Ishikawa (cell line): Measurements from ENCODE around the gene GRK5.

Source experiments
- CEBPB ChIP-seq: IDR thresholded peaks from 2 replicates; pipeline ENCODE4 v1.6.1; 2012
- CREB1 ChIP-seq: IDR thresholded peaks from 2 replicates; pipeline ENCODE4 v1.6.1; 2012; ENCODE audit warnings: low read depth
- EGR1 ChIP-seq: IDR thresholded peaks from 2 replicates; pipeline ENCODE4 v1.6.1; 2012
- EP300 ChIP-seq: IDR thresholded peaks from 2 replicates; pipeline ENCODE4 v1.6.1; 2012; ENCODE audit warnings: borderline replicate concordance
- FOXM1 ChIP-seq: IDR thresholded peaks from 2 replicates; pipeline ENCODE4 v1.6.1; 2012; ENCODE audit warnings: low read depth, borderline replicate concordance
- NFIC ChIP-seq: IDR thresholded peaks from 2 replicates; pipeline ENCODE4 v1.6.1; 2012
- RAD21 ChIP-seq: IDR thresholded peaks from 2 replicates; pipeline ENCODE4 v1.6.1; 2012; ENCODE audit warnings: low read depth
- TAF1 ChIP-seq: IDR thresholded peaks from 2 replicates; pipeline ENCODE4 v1.6.1; 2012; ENCODE audit warnings: low read depth, mild to moderate bottlenecking
- TCF12 ChIP-seq: IDR thresholded peaks from 2 replicates; pipeline ENCODE4 v1.6.1; 2012; ENCODE audit warnings: low read depth
- TEAD4 ChIP-seq: IDR thresholded peaks from 2 replicates; pipeline ENCODE4 v1.6.1; 2012
- YY1 ChIP-seq: IDR thresholded peaks from 2 replicates; pipeline ENCODE4 v1.6.1; 2012; ENCODE audit warnings: low read depth
- ZBTB7A ChIP-seq: IDR thresholded peaks from 2 replicates; pipeline ENCODE4 v1.6.1; 2012; ENCODE audit warnings: low read depth
- TF ChIP-seq, protein P1 (sequence below): IDR thresholded peaks from 2 replicates; pipeline ENCODE4 v1.6.1; 2012; ENCODE audit warnings: low read depth, mild to moderate bottlenecking
- TF ChIP-seq, protein P2 (sequence below): IDR thresholded peaks from 2 replicates; pipeline ENCODE4 v1.6.1; 2012
- TF ChIP-seq, protein P3 (sequence below): IDR thresholded peaks from 2 replicates; pipeline ENCODE4 v1.6.1; 2012

GRK5 gene

DNA sequence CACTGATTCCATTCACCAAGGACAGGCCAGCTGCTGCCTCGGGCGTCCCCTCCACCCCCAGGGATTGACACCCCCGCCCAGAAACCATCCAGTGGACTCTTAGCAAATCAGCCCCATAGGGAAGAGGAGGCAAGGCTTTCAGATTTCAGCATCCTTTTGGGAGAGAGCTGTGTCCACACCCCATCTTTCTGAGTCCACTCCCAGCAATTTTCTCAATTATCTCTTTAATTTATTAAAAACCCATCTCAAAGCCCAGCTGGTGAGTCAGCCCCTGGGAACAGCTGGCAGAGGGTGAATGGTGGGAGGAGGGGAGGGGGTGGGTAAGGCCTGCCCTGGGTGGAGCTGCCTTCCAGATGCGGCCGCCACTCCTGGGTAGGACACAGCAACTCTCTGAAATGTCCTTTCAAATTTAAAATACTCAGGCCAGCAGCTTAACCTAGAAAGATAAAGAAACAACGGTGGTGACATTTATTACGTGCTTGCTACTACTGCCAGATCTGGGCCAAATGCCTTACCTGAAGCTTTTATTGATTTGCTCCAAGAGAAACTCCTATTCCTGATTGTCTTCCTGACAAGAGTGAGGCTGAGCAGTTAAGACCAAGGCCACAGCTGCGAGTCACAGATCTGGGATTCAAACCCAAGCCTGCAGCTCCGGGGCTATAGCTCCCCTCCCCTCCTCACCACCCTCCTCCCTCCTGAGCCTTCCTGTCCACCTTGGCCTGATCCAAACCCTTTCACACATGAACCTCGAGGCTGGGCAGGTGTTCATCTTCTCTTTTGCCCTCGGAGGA, 214.7 kb downstream of the GRK5 start:
- TF ChIP-seq FOXM1 (no peak), YY1 (no peak), ZBTB7A (no peak), EP300 (no peak), CEBPB (no peak), NFIC (no peak), TAF1 (no peak)
- TF ChIP-seq, protein P1, sequence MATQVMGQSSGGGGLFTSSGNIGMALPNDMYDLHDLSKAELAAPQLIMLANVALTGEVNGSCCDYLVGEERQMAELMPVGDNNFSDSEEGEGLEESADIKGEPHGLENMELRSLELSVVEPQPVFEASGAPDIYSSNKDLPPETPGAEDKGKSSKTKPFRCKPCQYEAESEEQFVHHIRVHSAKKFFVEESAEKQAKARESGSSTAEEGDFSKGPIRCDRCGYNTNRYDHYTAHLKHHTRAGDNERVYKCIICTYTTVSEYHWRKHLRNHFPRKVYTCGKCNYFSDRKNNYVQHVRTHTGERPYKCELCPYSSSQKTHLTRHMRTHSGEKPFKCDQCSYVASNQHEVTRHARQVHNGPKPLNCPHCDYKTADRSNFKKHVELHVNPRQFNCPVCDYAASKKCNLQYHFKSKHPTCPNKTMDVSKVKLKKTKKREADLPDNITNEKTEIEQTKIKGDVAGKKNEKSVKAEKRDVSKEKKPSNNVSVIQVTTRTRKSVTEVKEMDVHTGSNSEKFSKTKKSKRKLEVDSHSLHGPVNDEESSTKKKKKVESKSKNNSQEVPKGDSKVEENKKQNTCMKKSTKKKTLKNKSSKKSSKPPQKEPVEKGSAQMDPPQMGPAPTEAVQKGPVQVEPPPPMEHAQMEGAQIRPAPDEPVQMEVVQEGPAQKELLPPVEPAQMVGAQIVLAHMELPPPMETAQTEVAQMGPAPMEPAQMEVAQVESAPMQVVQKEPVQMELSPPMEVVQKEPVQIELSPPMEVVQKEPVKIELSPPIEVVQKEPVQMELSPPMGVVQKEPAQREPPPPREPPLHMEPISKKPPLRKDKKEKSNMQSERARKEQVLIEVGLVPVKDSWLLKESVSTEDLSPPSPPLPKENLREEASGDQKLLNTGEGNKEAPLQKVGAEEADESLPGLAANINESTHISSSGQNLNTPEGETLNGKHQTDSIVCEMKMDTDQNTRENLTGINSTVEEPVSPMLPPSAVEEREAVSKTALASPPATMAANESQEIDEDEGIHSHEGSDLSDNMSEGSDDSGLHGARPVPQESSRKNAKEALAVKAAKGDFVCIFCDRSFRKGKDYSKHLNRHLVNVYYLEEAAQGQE: no peak
- TF ChIP-seq, protein P2, sequence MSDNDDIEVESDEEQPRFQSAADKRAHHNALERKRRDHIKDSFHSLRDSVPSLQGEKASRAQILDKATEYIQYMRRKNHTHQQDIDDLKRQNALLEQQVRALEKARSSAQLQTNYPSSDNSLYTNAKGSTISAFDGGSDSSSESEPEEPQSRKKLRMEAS: no peak
- TF ChIP-seq, protein P3, sequence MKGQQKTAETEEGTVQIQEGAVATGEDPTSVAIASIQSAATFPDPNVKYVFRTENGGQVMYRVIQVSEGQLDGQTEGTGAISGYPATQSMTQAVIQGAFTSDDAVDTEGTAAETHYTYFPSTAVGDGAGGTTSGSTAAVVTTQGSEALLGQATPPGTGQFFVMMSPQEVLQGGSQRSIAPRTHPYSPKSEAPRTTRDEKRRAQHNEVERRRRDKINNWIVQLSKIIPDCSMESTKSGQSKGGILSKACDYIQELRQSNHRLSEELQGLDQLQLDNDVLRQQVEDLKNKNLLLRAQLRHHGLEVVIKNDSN: no peak

DNA sequence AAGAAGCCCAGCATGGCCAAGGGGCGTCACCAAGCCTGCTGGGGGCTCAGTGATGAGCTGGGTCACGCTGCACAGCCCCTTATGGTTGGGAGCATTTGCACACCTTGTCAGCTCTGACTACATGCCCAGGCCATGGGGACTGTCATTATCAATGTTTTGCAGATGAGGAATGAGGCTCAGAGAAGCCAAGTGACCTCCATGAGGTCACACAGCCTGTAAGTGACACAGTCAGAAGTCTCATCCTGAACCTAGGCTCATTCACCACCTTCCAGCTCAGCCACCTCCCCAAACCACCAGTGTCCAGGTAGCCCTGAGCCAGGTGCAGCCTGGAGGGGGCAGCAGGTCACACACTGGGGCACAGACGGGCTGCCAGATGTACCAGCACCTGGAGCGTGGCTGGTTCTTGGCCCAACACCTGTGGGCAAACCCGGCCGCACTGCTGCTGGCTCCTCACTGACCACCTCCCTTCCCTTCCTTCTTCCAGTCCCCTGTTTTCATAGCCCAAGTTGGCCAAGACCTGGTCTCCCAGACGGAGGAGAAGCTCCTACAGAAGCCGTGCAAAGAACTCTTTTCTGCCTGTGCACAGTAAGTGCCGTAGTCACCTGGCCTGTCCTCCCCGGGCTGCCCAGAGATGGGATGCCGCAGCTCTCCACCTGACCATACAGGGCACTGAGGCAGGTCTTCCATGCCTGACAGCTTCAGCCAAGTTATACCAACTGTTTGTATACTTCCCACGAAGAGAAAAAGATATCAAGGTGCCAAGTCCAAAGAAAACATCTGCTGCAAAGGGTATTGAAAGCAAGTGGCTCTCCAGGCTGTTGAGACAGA, 215.5 kb downstream of the GRK5 start:
- no peak for TF ChIP-seq YY1
- TF ChIP-seq CEBPB: no peak
- TF ChIP-seq, protein P2: no peak
- TF ChIP-seq, protein P3: no peak
- no peak for TF ChIP-seq EP300
- no peak for TF ChIP-seq ZBTB7A
- TF ChIP-seq RAD21: no peak
- no peak for TF ChIP-seq FOXM1
- TF ChIP-seq EGR1: no peak
- no peak for TF ChIP-seq NFIC
- no peak for TF ChIP-seq CREB1
- TF ChIP-seq, protein P1: no peak
- TF ChIP-seq TCF12: no peak
- no peak for TF ChIP-seq TEAD4
- no peak for TF ChIP-seq TAF1

DNA sequence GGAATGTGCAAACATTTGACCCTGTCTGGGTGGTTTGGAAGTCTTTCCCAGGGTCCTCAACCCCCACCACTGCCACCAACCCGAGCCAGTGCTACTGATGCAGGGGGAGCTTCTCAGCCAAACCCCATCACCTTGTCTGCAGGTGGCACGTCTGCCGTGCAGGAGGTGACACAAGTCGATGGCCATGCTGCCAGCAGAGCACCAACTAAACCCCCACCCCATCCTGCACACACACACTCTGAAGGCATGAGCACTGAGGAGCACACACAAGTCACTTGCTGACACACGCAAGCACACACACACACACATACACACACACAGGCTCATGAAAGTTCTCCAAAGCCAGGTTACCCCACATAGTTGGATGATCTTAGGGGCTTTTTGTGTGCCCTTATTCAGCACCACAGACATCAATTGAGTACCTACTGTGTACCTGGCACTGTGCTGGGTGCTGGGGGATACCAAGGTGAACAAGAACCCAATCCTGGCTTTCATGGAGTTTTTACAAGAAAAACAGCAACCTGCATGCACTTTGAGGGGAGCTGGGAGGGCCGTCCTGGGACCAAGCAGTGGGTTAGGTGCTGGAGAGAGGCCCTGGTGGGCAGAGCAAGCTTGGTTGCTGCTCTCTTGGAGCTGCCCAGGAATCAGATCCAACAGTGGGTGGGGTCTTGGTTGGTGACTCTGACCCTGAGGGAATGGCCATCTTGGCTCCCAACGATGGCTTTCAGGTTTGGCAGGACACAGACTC, 216.3 kb downstream of the GRK5 start:
- TF ChIP-seq EGR1 (no peak), ZBTB7A (no peak), YY1 (no peak), EP300 (no peak)
- TF ChIP-seq, protein P3: no peak
- TF ChIP-seq, protein P2: no peak

DNA sequence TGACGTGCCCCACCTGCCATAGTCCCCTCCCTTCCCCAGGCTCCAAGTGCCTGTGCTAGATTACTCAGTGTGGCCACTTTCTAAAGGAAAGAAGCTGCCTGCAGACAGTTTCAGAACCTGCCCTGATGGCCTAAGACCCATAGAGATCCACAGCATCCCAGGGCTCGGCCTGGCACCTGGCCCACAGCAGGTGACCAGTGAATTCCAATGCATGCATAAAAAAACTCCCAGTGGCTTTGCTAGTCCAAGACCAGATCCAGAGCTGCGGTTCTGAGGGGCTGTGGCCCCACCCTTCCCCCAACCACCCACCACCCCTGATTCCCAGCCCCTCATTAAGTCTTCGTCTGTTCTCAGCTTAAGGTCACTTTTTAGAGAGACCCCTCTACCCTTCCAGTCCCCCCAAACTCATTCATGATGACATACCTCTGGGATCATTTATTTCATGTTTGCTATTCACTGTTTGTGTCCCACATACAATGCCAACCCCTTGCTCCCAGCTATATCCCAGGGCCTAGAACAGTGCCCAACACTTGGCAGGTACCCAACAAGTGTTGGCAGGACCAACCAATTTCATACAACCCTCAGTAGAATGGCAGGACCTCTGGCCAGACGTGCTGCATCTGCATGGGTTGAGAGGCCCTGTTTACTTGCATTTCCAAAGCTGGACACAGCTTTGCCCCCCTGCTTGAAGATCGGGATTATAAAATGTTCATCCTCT, 217.0 kb downstream of the GRK5 start:
- TF ChIP-seq TAF1: no peak
- no peak for TF ChIP-seq CREB1
- TF ChIP-seq EGR1: no peak
- no peak for TF ChIP-seq EP300
- TF ChIP-seq NFIC: 0 out of 2 replicates have a peak, but pooled peaks have one; percentile 13
